RWPE2 (cell line): Measurements from ENCODE around the gene LAMA4.

Experiments used
- ATAC-seq: fragments of 200-7000 bp; cut with Tn5 transposase; 3 replicates; pipeline ENCODE4 v1.9.1; 2021; ENCODE audit warnings: low read depth
- DNase-seq: peaks from one replicate; pipeline ENCODE4 v3.0.0-alpha.2; 2020; ENCODE audit warnings: low spot score
- H3K27ac ChIP-seq: fragments of 450-650 bp; 2 replicates; pipeline ENCODE4 v1.5.1; 2017; ENCODE audit warnings: mild to moderate bottlenecking; ENCODE audit not compliant: poor library complexity, severe bottlenecking
- H3K27me3 ChIP-seq: fragments of 250-450 bp; sonication (Bioruptor Pico); 2 replicates; pipeline ENCODE4 v1.5.1; 2021; ENCODE audit warnings: mild to moderate bottlenecking, moderate library complexity; ENCODE audit not compliant: insufficient read depth, poor library complexity, severe bottlenecking
- H3K36me3 ChIP-seq: fragments of 250-450 bp; sonication (Bioruptor Pico); 2 replicates; pipeline ENCODE4 v1.5.1; 2020; ENCODE audit warnings: low read depth, mild to moderate bottlenecking, moderate library complexity
- H3K4me1 ChIP-seq: fragments of 250-450 bp; sonication (Bioruptor Pico); 2 replicates; pipeline ENCODE4 v1.5.1; 2021; ENCODE audit warnings: mild to moderate bottlenecking, moderate library complexity; ENCODE audit not compliant: insufficient read depth, poor library complexity, severe bottlenecking
- H3K4me3 ChIP-seq: fragments of 250-450 bp; sonication (Bioruptor Pico); 2 replicates; pipeline ENCODE4 v1.5.1; 2021; ENCODE audit warnings: mild to moderate bottlenecking, moderate library complexity; ENCODE audit not compliant: severe bottlenecking
- H3K9me3 ChIP-seq: fragments of 250-450 bp; sonication (Bioruptor Pico); 2 replicates; pipeline ENCODE4 v1.5.1; 2021; ENCODE audit warnings: mild to moderate bottlenecking, moderate library complexity; ENCODE audit not compliant: severe bottlenecking
- TF ChIP-seq, protein P1 (sequence below): fragments of 450-650 bp; IDR thresholded peaks from one replicate; pipeline ENCODE4 v1.5.1; 2017; ENCODE audit warnings: mild to moderate bottlenecking, moderate library complexity; ENCODE audit not compliant: poor library complexity, severe bottlenecking

Gene LAMA4

DNA sequence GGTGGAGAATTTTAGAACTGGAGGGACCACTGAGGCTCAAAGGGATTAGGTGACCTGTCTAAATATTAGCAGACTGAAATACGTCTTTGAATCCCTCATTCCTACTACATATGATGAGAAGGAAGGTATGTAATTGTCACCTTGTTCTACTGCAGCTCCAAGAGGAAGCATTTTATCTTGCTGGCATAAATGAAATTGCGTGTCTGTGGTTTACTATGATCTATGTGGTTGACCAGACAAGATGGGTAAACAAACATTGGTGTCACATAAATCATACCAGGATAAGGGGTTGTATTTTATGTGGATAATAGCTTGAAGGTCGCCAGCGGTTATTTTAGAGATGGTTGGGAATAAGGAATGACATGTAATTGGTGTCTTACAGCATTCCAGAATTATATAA, 78.2 kb downstream of the LAMA4 start:
- H3K4me3 ChIP-seq: no peak overlapping the region
- H3K27ac ChIP-seq: no peak overlapping the region
- TF ChIP-seq, protein P1, sequence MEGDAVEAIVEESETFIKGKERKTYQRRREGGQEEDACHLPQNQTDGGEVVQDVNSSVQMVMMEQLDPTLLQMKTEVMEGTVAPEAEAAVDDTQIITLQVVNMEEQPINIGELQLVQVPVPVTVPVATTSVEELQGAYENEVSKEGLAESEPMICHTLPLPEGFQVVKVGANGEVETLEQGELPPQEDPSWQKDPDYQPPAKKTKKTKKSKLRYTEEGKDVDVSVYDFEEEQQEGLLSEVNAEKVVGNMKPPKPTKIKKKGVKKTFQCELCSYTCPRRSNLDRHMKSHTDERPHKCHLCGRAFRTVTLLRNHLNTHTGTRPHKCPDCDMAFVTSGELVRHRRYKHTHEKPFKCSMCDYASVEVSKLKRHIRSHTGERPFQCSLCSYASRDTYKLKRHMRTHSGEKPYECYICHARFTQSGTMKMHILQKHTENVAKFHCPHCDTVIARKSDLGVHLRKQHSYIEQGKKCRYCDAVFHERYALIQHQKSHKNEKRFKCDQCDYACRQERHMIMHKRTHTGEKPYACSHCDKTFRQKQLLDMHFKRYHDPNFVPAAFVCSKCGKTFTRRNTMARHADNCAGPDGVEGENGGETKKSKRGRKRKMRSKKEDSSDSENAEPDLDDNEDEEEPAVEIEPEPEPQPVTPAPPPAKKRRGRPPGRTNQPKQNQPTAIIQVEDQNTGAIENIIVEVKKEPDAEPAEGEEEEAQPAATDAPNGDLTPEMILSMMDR: no peak
- H3K4me1 ChIP-seq: peaks cover 2% of the 10 kb centered on the region
- DNase-seq (no peak), ATAC-seq (no peak)
- no peaks in the 10 kb centered on the region for H3K36me3 ChIP-seq
- no peaks in the 10 kb centered on the region for H3K9me3 ChIP-seq
- H3K27me3 ChIP-seq: no peaks in the 10 kb centered on the region

DNA sequence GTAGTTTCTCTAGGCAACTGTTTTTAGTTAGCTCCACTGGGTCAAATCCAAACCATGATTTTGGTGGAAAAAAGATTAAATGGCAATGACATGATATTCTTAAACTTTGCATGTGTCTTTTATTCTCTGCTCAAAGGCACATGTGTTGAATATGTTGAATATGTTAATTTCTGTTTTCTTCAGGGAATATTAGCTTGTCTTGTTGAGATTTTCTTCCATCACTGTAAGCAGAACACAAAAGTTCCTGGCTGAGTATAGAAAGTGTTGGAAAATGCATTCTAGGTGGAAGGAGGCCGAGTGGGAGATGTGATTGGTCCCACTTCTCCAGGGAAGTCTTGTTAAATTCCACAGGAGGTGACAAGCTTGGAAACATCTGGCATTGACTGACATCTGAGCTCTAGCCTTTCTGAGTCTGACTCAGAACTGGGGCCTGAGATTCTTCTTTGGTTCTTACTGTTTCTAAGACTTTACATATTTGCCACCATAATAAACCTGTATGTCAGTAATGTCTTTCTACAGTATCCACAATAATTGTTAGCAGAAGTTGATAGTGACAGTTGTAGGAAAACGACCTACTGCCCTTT, 81.1 kb downstream of the LAMA4 start:
- H3K36me3 ChIP-seq: no peaks in the 10 kb centered on the region
- no peak for DNase-seq

DNA sequence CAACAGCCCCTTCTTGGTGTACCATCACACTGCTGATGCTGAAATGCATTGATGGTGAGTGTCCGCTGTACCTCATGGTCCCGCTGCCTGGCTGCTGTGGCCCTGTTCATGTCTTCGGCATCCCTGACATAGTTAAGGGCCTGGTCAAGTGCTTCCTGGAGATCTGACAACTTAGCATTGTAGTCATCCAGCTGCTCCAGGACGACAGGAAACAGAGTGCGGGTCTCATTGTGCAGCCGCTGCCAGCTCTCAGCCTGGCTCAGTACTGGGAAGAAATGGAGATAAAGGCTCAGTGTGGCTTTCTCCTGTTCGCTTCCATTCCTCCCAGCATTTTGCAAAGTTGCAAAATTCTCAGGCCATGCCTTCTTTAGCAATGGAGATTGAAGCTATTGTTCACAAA, 81.8 kb downstream of the LAMA4 start:
- H3K36me3 ChIP-seq: no peaks in the 10 kb centered on the region
- no peaks in the 10 kb centered on the region for H3K4me1 ChIP-seq
- H3K27me3 ChIP-seq: no peaks in the 10 kb centered on the region
- no peak for DNase-seq
- TF ChIP-seq, protein P1: no peak
- no peak overlapping the region for H3K27ac ChIP-seq
- no peaks in the 10 kb centered on the region for H3K9me3 ChIP-seq
- H3K4me3 ChIP-seq: no peak overlapping the region
- ATAC-seq: no peak

More for the DNA sequence above, 81.1 kb downstream of the LAMA4 start:
- H3K4me1 ChIP-seq: no peaks in the 10 kb centered on the region
- TF ChIP-seq, protein P1: no peak
- H3K27me3 ChIP-seq: no peaks in the 10 kb centered on the region
- ATAC-seq: no peak
- H3K4me3 ChIP-seq: no peak overlapping the region
- no peaks in the 10 kb centered on the region for H3K9me3 ChIP-seq
- H3K27ac ChIP-seq: no peak overlapping the region

DNA sequence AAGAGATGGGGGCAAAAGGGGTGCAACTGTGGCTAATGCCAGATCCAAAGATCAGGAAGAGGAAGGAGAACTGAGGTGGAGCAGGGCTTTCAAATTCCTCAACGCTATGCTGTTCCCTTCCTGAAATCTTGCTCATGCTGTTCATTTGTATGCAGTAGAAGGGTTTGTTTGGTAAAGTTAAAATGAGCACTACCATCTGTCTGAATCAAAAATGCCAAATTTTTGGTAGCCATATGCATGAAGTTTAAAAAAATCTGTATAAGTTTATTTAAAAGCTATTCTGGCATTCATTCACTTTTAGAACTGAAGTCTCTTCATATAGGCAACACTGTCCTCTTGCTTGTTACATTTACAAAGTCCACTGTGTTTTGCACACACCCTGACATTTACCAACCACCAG, 84.8 kb downstream of the LAMA4 start:
- Histone ChIP-seq H3K27me3 (peaks cover 10% of the 10 kb centered on the region), H3K36me3 (no peaks in the 10 kb centered on the region), H3K27ac (no peak overlapping the region), H3K9me3 (no peaks in the 10 kb centered on the region), H3K4me3 (no peak overlapping the region), H3K4me1 (no peaks in the 10 kb centered on the region)
- ATAC-seq: no peak
- no peak for DNase-seq
- TF ChIP-seq, protein P1: no peak
